CD4-positive, alpha-beta T cell treated with Interleukin-15 for 4 hours (primary cell): ENCODE measurements around the gene SEC16A.

Source experiments
- DNase-seq: peaks from one replicate; pipeline ENCODE4 v3.0.0-alpha.2; 2020; ENCODE audit warnings: low spot score

SEC16A gene

DNA sequence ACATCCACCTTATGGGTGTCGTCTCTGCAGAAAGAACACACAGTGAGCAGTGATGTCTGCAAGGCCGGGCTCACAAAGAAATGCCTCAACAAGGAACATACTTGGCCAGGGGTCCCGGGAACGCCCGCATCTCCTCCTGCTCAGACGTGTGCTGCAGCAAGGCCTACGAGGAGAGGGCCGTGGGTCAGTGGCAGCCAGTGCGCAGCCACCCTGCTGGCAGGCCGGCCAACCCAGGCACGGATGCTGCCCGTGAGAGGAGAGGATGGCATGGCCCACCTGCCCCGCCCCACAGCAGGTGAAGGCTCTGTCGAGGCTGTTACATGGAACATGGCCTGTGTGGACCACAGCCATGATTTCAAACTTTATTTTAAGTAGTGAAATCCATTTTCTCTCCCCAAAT, 19.3 kb downstream of the SEC16A start:
- no peak for DNase-seq

DNA sequence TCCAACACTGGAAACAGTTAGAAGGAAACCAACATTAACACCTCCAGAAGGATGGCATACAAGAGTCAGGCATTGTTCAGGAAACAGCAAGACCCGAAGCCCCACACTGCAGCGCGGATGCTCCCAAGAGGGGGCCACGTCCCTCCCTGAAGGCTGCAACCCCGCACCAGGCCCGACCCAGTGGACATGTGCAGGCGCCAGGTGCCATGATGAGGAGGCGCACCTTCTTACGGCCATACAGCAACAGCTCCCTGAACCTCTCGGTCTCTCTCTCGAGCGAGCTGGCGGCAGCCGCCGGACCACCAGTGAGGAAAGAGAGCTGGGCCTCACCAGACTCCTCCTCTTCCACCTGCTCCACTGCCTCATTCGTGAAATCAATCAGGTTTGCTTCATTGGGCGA, 20.2 kb downstream of the SEC16A start:
- DNase-seq, result no peak

DNA sequence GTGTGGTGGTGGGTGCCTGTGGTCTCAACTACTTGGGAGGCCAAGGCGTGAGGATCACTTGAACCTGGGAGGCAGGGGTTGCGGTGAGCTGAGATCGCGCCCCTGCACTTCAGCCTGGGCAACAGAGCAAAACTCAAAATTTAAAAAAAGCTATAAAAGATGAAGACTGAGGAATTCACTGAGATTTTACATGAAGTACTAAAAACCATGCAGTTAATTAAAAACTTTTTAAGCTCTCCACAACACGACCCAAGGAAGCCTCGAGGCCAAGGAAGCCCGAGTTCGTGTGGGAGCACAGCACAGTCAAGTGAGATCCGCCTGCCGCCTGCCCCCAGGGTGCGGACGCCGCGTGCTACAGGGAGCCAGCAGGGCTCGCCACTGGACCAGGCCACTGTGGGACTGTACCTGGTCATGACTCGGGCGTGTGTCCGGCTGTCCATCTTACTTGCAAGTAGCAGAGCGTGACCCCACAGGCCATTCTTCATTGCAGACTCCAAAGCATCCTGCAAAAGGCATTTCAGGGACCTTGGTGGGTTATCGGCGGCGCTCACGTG, 22.0 kb downstream of the SEC16A start:
- no peak for DNase-seq

DNA sequence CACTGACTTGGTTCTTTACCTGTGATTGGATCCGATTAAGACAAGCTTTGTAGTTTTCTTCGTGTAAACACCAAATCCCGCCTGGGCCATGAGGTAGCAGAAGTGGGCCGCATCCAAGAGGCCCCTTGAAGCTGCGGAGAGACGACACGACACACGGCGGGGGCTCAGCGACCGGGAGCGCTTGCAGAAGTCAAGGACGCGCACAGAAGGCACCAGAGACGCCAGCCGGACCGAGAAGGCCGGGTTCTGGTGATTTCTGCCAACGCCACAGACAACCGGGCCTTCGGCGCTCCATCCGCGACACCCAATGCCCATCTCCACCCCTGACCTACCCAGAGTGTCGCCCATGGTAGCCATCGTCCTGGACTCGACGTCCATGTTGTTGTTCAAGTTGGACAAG, 23.4 kb downstream of the SEC16A start:
- DNase-seq, result no peak

DNA sequence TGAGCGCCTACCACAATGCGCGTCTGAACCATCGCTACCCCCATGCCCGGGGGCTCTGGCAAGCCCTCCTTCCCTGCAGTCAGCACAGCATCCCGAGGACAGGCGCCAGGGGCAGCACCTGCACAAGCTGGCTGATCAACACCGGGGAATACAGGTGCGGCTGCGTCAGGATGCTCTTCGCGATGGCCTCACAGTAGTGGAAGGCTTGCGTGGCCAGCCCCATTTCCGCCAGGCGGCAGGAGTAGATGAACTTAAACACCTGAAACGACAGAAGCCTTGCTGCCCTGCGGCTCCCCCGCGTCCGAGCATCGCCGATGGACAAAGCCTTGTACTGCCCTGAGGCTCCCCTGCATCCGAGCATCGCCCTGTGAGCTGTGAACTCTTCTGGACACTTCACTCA, 25.5 kb downstream of the SEC16A start:
- DNase-seq, result no peak

DNA sequence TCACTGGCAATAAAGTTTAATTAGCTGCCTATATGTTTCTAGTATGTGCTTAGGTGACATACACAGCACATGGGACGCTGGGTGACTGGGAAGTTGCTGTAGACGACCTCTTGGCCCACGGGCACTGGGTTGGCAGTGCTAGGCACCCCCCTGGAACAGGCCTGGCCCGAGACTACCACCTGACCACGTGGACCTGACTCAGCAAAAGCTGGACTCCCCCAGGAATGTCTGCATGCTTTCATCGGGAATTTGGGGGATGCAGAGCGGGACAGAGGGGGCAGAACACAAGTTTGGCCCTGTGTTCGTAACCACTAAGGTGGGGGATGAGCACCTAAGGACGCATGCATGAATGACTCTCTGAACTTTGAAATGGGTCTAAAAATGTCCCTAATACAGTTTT, 26.6 kb downstream of the SEC16A start:
- no peak for DNase-seq

DNA sequence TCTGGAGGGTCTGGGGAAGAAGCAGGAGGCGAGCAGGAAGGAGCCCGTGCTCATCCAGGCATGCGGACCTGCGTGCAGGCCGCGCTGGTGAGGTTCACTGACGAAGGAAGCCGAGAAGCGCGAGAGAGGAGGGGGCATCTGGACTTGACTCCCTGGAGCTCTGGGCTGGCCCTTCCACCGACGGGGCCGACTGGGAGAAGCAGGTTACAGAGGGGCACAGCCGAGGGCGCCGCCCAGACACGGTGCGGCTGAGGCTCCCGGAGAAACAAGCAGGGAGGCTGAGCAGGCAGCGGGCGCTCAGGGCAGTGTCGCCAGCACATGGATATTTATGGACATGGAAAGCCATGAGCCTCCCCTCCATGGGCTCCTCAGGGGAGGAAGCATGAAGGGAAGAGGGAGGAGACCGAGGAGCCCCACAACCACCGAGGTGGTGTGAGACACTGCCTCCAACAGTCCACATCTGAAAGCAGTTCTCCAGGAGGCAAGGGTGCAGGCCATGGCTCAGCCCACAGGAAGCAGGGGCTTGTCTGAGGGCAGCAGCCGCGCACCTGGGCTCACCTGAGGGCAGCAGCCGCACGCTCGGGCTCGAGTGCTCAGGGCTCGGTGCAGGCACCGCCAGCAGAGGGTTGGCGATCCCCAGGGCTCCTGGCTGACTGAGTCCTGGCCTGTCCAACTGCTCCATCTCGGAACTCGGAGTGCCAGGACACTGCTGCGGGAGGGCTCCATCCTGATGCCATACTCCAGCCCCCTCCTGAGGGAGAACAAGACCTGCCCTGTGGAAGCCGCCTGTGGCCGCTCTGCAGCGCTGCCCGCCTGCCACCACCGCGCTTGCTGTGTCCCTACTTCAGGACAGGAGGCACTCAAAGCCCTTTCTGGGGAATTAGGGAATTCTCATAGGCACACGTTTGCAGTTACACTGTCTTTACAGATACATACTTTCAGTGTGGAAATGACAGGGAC, 27.5 kb downstream of the SEC16A start:
- no peak for DNase-seq

DNA sequence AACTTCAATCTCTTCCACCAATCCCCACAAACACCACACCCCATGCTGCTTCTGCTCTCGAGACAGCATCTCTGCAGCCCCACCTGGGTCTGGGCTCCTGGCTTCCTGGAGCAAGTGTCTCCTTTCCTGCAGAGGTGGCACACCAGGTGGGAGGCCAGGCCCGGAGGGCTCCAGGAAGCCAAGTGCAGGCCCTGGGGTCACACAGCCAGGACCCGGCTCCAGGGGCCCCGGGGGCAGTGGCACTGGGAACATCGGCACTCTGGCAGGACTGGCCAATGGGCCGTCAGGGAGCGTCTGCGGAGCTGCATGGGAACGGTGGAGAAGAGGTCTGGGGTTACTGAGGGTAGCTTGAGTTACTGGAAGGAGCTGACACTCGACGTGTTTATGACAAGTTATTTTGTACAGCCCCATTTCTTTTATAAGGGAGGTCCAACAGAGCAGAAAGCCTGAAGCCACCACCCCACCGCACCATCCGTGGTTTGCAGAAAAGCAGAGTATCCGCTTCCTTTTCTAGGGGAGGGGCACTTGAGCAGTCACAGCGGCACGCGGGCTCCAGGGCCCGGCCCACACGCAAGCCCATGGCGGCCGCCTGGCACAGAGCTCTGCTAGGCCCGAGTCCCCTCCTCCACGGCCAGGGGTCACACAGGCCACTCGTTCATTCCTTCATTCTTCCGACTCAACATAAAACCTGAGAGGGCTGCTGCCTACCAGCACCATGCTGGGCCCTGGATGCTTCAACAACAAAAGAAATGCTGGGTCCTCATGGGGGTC, 28.6 kb downstream of the SEC16A start:
- DNase-seq, result no peak

DNA sequence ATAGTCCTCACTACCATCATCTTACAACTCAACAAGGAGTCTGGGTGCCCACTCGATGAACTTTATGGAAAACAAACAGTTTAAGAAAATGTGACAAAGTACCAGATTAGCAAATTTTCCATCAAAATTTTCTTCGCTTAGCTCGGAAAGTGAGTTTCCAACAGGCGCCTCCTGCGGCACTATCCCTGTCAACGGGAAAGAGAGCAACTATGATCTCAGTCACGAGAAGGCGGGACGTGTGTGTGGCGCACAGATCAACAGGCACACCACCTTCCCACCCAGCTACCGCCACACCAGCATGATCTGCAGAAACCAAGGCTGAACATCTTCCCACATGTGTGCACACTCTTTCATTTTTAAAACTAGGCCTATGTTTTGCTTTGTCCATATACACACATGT, 29.5 kb downstream of the SEC16A start:
- DNase-seq, result no peak

DNA sequence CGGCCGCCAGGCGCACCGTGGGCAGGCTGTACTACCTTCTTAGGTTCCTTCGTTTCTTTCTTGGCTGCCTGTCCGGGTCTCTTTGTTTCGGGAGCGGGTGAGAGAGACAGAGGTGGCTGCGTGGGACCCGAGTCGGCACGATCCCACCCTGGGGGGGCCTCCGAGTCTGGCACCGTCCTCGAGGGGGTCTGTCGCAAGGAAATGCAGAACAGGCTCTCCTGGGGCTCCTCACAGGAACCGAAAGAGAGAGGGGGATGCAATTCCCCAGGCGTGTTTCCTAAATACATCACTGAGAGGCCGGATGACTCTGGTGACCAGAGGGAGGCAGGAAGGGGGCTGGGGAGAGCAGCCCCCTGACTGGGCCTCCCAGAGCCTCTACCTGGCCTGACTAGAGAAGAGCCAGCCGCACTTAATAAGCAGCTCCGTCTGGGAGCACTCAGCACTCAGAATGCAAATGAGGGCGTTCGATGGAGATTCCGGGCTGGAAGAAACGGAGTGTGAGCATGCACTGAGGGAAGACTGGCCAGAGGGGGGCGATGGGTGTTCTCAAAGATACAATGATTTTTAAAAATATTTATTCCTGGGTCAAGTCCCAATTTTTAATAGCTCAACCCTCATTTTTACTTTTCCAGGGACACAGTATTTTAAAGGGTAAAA, 31.5 kb downstream of the SEC16A start:
- no peak for DNase-seq

DNA sequence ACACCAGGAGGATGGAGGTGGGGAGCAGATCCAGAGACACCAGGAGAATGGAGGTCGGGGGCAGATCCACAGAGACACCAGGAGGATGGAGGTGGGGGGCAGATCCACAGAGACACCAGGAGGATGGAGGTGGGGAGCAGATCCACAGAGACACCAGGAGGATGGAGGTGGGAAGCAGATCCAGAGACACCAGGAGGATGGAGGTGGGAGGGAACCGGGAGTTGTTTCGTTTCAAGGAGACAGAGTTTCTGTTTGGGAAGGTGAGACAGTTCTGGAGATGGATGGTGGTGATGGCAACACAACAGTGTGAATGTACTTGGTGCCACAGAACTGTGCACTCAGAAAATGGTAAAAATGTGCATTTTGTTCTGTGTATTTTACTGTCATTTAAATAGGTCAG, 34.2 kb downstream of the SEC16A start:
- DNase-seq, result no peak

DNA sequence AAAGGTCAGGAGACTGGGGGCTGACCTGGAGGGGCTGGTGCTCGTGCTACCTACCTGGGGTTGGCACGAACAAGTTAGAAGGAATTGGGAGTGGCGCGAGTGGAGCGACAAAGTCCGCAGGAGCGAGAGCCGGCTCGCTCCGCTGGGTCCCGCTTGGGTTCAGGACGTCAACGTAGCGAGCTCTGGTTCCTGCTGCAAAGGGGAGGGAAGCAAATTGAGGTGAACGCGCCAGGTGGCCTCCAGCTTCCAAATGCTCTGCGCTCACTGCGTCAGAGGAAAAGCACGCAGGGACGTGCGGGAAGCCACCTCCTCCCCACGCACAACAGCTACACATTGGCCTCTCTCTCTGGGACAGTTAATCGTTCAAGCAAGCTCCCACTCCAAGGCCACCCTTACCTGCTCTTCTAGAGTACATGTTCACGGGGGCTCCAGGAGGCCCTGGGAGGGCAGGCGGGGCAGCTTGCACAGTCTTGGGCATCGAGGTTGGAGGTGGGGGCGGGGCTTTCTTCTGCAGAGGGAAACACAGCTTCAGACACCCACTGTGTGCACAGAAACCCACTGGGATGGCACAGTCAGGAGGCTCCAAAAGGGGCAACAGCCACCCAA, 35.6 kb downstream of the SEC16A start:
- DNase-seq, result no peak

DNA sequence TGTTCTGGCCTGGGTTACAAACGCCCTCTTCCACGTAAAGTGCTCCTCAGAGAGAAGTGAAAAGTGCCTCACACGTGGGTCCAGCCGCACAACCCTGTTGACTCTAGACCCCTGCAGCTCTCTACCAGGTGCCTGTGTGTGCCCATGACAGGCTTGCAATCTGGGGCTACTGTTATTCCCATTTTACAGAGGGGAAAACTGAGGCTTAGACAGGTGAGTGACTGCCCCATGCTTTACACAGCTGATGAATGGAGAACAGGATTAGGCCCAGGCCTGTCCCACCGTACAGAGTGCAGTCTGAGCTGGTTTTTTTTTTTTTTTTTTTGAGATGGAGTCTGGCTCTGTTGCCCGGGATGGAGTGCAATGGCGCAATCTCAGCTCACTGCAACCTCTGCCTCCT, 37.0 kb downstream of the SEC16A start:
- no peak for DNase-seq

DNA sequence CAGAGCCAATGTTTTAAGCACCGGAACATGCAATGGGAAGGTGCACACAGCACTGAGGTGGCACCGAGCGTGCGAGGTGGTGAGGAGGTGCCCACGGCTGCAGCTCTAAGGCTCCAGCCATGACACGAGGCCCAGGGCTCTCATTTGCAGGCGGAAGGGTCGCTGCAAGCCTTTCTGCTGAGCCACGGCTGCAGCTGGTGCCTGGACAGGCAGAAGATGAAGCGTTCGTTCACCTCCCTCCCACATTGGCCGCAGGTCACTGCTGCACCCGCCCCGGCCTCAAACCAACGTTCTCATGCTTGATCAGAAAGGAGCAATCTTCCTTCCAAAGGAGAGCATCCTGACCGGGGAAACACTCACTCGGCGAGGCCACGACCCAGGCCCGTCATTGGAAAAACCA, 38.7 kb downstream of the SEC16A start:
- DNase-seq, result no peak

DNA sequence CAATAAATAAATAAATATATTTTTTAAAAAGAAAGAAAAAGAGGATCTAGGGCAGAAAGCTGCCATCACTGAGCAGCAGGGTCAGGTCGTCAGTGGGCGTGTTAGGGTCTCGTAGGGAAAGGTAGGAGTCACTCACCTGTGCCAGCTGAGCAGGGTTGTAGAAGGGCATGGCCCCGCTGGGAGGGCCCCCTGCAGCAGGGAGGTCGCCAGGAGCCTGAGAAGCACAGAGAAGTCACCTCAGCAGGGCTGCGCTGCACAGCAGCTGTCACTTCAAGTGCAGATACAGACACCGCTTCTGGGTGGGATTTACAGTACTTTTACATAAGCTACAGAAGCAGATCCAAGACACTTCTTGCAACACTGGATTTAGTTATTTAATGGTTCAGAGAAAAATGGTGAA, 39.2 kb downstream of the SEC16A start:
- DNase-seq, result no peak

DNA sequence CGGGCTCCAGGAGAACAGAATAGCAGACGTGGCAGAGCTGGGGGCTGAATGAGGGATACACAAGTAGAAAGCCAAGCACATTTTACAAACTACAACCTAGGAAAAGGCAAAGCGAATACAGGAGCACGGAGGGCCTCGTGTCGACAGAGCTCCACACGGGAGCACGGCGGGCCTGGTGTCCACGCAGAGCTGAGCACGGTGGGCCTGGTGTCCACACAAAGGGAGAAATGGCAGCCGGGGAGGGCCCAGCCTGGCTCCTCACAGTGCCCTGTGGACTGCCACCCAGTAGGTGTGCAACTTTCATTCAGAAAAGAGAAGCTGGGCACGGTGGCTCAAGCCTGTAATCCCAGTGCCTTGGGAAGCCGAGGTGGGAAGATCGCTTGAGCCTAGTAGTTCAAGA, 39.8 kb downstream of the SEC16A start:
- DNase-seq, result no peak

DNA sequence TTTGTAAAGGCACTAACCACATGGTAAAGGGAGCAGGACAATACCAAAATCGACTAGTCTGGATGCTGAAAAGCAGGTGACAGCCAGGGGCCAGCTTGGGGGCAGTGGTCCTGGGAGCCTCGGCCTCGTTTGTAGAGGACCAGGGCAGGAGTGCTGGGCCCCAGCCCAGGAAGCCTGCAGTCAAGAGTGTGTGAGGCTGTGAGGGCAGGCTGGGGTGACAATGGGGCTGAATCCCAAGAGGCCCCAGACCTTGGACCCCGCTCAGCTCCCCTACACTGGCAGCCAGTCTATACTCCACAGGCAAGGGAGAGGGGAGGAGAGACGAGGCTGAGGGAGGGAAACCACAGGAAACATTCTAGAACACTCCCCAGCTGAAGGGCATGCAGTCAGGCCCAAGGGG, 40.6 kb downstream of the SEC16A start:
- DNase-seq, result no peak

DNA sequence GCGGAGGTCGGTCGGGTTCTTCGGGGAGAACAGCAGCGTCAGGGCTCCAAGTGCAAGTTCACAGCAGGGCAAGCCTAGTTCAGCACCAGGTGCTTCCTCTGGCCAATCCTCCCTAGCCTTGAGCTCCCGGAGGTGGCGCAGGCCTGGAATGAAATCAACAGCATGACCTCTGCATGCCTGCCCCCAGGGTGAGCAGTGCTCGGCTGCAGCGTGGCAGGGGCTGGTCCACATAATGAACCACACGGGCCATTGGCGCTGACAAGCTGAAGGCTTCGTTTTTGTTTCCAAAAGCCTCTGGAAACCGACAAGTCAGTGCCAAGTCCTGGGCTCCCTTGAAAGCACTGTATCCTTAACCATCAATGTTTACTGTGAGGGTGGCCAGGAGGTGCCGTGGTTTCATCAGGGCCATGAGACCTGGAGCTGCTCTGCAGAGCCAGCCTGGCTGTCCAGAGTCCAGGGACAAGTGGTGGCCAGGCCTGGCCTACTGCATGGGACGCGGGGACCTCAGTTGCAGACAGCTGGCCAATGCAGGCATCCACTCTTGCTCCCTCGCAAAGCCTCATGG, 41.1 kb downstream of the SEC16A start:
- DNase-seq, result no peak

DNA sequence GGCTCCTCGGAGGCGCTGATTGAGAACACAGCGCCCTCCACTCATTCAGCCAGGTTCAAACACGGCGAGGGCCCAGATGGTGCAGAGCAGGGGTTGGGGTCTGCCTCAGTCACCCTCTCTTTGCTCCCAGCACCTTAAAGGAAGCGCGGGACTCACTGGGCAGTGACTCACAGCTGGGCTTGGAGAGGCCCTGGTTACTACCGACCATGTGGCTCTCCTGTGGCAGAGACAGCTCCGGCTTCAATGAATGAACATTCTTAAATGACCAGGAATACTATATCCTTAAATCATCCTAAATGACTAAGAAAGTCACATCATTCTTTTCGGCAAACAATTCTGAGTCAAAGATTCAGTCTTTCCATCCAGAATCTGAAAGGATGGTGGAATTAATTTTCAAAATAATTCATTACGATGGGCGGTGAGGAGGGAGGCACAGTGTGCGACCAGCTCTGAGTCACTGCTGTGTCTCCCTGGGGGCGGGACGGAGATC, 41.6 kb downstream of the SEC16A start:
- DNase-seq, result no peak

DNA sequence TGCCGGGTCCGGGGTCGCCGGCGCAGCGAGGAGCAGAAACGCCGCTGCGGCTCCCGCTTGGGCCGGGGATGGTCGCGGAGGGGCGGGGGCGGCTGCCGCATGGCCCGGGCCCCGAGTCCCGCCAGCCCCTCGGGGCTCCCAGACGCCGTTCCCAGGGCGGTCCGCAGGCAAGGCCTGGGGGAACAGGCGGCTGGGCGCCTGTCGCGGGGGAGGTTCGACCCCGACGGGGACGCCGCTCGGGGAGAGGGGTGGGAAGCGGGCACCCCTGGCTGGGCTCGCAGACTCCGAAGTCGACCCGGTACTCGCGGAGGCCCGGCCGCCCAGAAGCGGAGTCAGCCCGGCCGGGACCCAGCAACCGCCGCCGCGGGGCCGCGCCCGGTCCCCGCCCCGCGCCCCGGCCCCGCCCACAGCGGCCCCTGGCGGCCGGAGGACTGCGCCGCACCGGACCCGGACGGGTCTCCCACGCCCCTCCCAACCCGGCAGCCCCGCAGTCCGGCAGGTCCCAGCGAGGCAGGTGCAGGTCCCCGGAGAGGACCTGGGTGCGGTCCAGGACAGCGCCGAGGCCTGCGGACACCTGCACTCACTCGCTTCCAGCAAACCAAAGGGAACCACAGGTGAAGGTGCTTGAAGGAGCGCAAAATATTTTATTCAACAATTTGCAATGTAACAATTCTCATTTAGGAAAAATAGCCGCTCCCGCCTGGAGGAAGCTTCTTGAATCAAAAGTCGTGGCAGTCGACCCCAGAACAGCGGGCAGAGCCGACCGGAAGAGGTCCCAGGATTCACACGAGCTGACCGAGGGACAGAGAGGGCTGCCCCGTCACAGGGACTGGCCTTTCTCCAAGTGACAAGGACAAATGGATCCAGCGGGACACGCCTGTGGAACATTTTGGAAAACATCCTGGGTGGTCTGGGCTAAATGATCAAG, 43.1 kb downstream of the SEC16A start, which contains the start of gene INPP5E:
INPP5E (minus strand) TSS at position 365 of the 928 bp plus-strand sequence. CDS start 426 bp downstream, outside the sequence.
- peak; percentile 84 for DNase-seq
